Activated CD8-positive, alpha-beta memory T cell treated with anti-CD3 and anti-CD28 coated beads for 48 hours (primary cell): ENCODE results near the gene CYP21A2.
"Not testable (repeated sequence)": the region's sequence is repeated elsewhere in the genome, so short reads cannot be mapped to it uniquely, and the experiment has no call there.

Experiments
- DNase-seq, 3 experiments: peaks; one replicate each; pipeline ENCODE4 v3.0.0-alpha.2; 2020; ENCODE audit warnings: low read depth in 2 of 3, low spot score in 2 of 3

The CYP21A2 gene

GRCh38 chr6:32037598-32038524 lies at the start of gene CYP21A2:
CYP21A2 (plus strand) TSS chr6:32038415; CDS start chr6:32038423, 8 bp downstream.
- DNase-seq: not testable (repeated sequence)

- not testable (repeated sequence) for DNase-seq
These were observed 48.9 kb upstream of the CYP21A2 start for GRCh38 chr6:31989363-31989762.

GRCh38 chr6:31994421-31994820 lies 43.8 kb upstream of the CYP21A2 start:
- DNase-seq: not testable (repeated sequence)

GRCh38 chr6:31996385-31996784 lies 41.8 kb upstream of the CYP21A2 start:
- not testable (repeated sequence) for DNase-seq

GRCh38 chr6:32002546-32003268 lies 35.5 kb upstream of the CYP21A2 start:
- DNase-seq: not testable (repeated sequence)

- DNase-seq: not testable (repeated sequence)
These were observed 34.9 kb upstream of the CYP21A2 start for GRCh38 chr6:32003301-32003700.

- not testable (repeated sequence) for DNase-seq
These were observed 33.8 kb upstream of the CYP21A2 start for GRCh38 chr6:32004393-32004792.

GRCh38 chr6:32004864-32005537 lies 33.2 kb upstream of the CYP21A2 start:
- DNase-seq: not testable (repeated sequence)

- DNase-seq: not testable (repeated sequence)
These were observed 32.7 kb upstream of the CYP21A2 start for GRCh38 chr6:32005538-32005880.

- not testable (repeated sequence) for DNase-seq
These were observed 32.2 kb upstream of the CYP21A2 start for GRCh38 chr6:32005991-32006529.

GRCh38 chr6:32007086-32007485 lies 31.1 kb upstream of the CYP21A2 start:
- not testable (repeated sequence) for DNase-seq

GRCh38 chr6:32008037-32008436 lies 30.2 kb upstream of the CYP21A2 start:
- DNase-seq: not testable (repeated sequence)

- not testable (repeated sequence) for DNase-seq
These were observed 29.6 kb upstream of the CYP21A2 start for GRCh38 chr6:32008616-32009015.

- not testable (repeated sequence) for DNase-seq
These were observed 28.7 kb upstream of the CYP21A2 start for GRCh38 chr6:32009537-32009936.

- not testable (repeated sequence) for DNase-seq
These were observed 27.2 kb upstream of the CYP21A2 start for GRCh38 chr6:32010856-32011530.

GRCh38 chr6:32012941-32013617 lies 25.1 kb upstream of the CYP21A2 start:
- DNase-seq: not testable (repeated sequence)

- not testable (repeated sequence) for DNase-seq
These were observed 24.5 kb upstream of the CYP21A2 start for GRCh38 chr6:32013738-32014137.

GRCh38 chr6:32014547-32014946 lies 23.7 kb upstream of the CYP21A2 start, which contains the start of gene C4B:
C4B (plus strand) TSS chr6:32014795; CDS start chr6:32014846, 51 bp downstream.
- DNase-seq: not testable (repeated sequence)

GRCh38 chr6:32022100-32022499 lies 16.1 kb upstream of the CYP21A2 start:
- DNase-seq: not testable (repeated sequence)

GRCh38 chr6:32028631-32029030 lies 9.6 kb upstream of the CYP21A2 start:
- DNase-seq: not testable (repeated sequence)
